OCI-LY3 (cell line): ENCODE data around the gene MYCBP2.

Experiments
- H2AFZ ChIP-seq: fragments of 200-600, 300-600 bp; shearing (Covaris generic); 2 replicates; pipeline ENCODE4 v1.6.0; 2014; ENCODE audit warnings: antibody characterized with exemption, low read depth, low read length
- H3K27ac ChIP-seq: fragments of 200-600, 300-600 bp; sonication (generic); 2 replicates; pipeline ENCODE4 v1.5.1; 2014; ENCODE audit warnings: mild to moderate bottlenecking, low read length, moderate library complexity, mixed read lengths
- H3K27me3 ChIP-seq: fragments of 200-600, 300-600 bp; sonication (generic); 2 replicates; pipeline ENCODE4 v1.6.1; 2014; ENCODE audit warnings: low read depth, low read length, mixed read lengths
- H3K36me3 ChIP-seq: fragments of 200-600, 300-600 bp; sonication (generic); replicated peaks from 2 replicates; pipeline ENCODE3; 2014; ENCODE audit warnings: low read depth, low read length, mixed read lengths
- H3K4me1 ChIP-seq: fragments of 300-600, 200-600 bp; sonication (generic); 2 replicates; pipeline ENCODE4 v1.6.1; 2014; ENCODE audit warnings: low read length, mixed read lengths
- H3K4me2 ChIP-seq: fragments of 200-600, 300-600 bp; sonication (generic); 2 replicates; pipeline ENCODE4 v1.6.1; 2014; ENCODE audit warnings: low read length, mixed read lengths
- H3K4me3 ChIP-seq: fragments of 300-600, 200-600 bp; sonication (generic); 2 replicates; pipeline ENCODE4 v1.5.1; 2014; ENCODE audit warnings: antibody characterized with exemption, mild to moderate bottlenecking, low read length, moderate library complexity
- H3K79me2 ChIP-seq: fragments of 300-600, 200-600 bp; shearing (Covaris generic); 2 replicates; pipeline ENCODE4 v1.6.1; 2014; ENCODE audit warnings: mild to moderate bottlenecking, low read length, mixed read lengths
- H3K9ac ChIP-seq: fragments of 300-600, 200-600 bp; shearing (Covaris generic); 2 replicates; pipeline ENCODE4 v1.6.0; 2014; ENCODE audit warnings: mild to moderate bottlenecking, low read length, moderate library complexity
- H3K9me3 ChIP-seq: fragments of 200-600, 300-600 bp; shearing (Covaris generic); 2 replicates; pipeline ENCODE4 v1.6.1; 2014; ENCODE audit warnings: low read length, mixed read lengths; ENCODE audit not compliant: insufficient read depth
- H4K20me1 ChIP-seq: fragments of 200-600, 300-600 bp; sonication (generic); 2 replicates; pipeline ENCODE4 v1.6.1; 2016; ENCODE audit warnings: low read length, mixed read lengths; ENCODE audit not compliant: insufficient read depth
- CTCF ChIP-seq: fragments of 200-600, 300-600 bp; sonication (generic); IDR thresholded peaks from 2 replicates; pipeline ENCODE4 v1.5.1; 2014; ENCODE audit warnings: antibody characterized with exemption, low read length, low read depth
- EZH2phosphoT487 ChIP-seq: fragments of 200-600 bp; shearing (Covaris generic); IDR thresholded peaks from 2 replicates; pipeline ENCODE4 v1.6.1; 2018; ENCODE audit warnings: antibody characterized with exemption, mixed run types, low read depth

Gene MYCBP2

GRCh38 chr13:77061362-77061761 is 265.5 kb downstream of the MYCBP2 start:
- Histone ChIP-seq H4K20me1 (no peaks in the 10 kb centered on the region), H3K36me3 (peaks cover 55% of the 10 kb centered on the region), H3K79me2 (no peaks in the 10 kb centered on the region)

DNA sequence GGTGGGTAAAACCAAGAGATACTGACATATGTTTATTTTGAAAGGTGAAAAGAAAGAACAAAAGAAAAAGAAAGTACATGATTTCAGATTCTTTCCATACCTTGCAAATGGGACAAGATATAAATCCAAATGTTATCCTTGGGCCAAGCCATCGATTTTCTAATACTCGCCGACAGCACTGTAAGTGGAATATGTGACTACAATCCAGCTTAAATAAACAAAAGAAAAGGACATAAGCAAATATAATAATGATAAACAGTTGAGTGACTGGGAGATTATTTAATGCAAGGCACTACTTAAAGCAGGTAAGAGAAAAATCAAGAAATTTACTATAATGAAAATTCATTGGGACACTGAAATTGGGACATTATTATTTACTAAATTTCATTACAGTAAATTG is 270.0 kb downstream of the MYCBP2 start:
- Histone ChIP-seq H3K9ac (no peak overlapping the region), H3K36me3 (peaks cover 46% of the 10 kb centered on the region), H2AFZ (no peak overlapping the region), H3K4me3 (no peak overlapping the region), H3K4me2 (no peak overlapping the region), H3K27me3 (no peaks in the 10 kb centered on the region), H3K79me2 (no peaks in the 10 kb centered on the region), H3K27ac (no peak overlapping the region), H3K9me3 (no peaks in the 10 kb centered on the region), H3K4me1 (no peaks in the 10 kb centered on the region), H4K20me1 (no peaks in the 10 kb centered on the region)
- TF ChIP-seq EZH2phosphoT487 (no peak), CTCF (no peak)

More at GRCh38 chr13:77061362-77061761, 265.5 kb downstream of the MYCBP2 start:
- Histone ChIP-seq H3K4me3 (no peak overlapping the region), H3K9ac (no peak overlapping the region), H3K27ac (no peak overlapping the region), H2AFZ (no peak overlapping the region), H3K9me3 (no peaks in the 10 kb centered on the region), H3K4me1 (peaks cover 13% of the 10 kb centered on the region), H3K27me3 (no peaks in the 10 kb centered on the region), H3K4me2 (no peak overlapping the region)
- TF ChIP-seq CTCF, result no peak
- no peak for TF ChIP-seq EZH2phosphoT487

GRCh38 chr13:77056382-77056781 is 270.5 kb downstream of the MYCBP2 start:
- peaks cover 41% of the 10 kb centered on the region for H3K36me3 ChIP-seq
- H3K79me2 ChIP-seq, result no peaks in the 10 kb centered on the region
- no peak overlapping the region for H3K4me2 ChIP-seq
- no peak overlapping the region for H3K9ac ChIP-seq
- H3K27me3 ChIP-seq, result no peaks in the 10 kb centered on the region
- H4K20me1 ChIP-seq, result no peaks in the 10 kb centered on the region
- TF ChIP-seq CTCF (no peak), EZH2phosphoT487 (no peak)
- no peaks in the 10 kb centered on the region for H3K9me3 ChIP-seq
- no peaks in the 10 kb centered on the region for H3K4me1 ChIP-seq
- no peak overlapping the region for H2AFZ ChIP-seq
- H3K4me3 ChIP-seq, result no peak overlapping the region
- H3K27ac ChIP-seq, result no peak overlapping the region

DNA sequence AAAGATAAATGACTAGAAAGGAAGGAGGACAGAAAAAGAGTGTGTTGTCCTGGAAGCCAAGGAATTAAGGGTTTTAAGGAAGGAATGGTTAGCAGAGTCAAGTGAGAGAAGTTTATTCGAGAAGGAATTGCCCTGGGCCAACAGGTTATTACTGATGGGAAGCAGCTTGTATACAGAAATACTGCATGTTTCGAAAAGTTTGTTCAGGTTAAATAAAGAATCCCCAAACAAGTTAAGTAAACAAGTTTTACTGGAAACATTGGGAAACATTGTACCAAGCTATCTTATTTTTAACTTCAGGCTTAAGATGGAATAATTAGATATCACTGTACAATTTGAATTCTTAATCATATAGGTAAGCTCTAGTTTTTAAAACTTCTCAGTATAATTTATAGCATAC is 271.7 kb downstream of the MYCBP2 start:
- Histone ChIP-seq H3K4me2 (no peak overlapping the region), H3K4me3 (no peak overlapping the region), H3K36me3 (peaks cover 51% of the 10 kb centered on the region), H4K20me1 (no peaks in the 10 kb centered on the region), H3K79me2 (no peaks in the 10 kb centered on the region), H3K27ac (no peak overlapping the region), H3K9me3 (no peaks in the 10 kb centered on the region), H3K4me1 (no peaks in the 10 kb centered on the region), H2AFZ (no peak overlapping the region), H3K27me3 (no peaks in the 10 kb centered on the region), H3K9ac (no peak overlapping the region)
- TF ChIP-seq EZH2phosphoT487 (no peak), CTCF (no peak)
